Measurements from ENCODE around the gene CDKN1B. TPM values are rescaled to one million over a fixed set of nuclear protein-coding genes. Genes with fewer than 3 reads are reported as not detected.

CDKN1B gene
- total RNA-seq, 1 donor from 2014 or later: 34.0 TPM

Other genes with a start within 250 kb of the CDKN1B start
- gene DUSP16, start 154.5 kb upstream of the CDKN1B start, total RNA-seq: 10.9 and 14.2 TPM in 2 replicates
- 17.9 and 23.9 TPM in 2 replicates for gene CREBL2, start 105.5 kb upstream of the CDKN1B start, total RNA-seq
- 0.13 TPM in 1 of 2 replicates, not detected in the other for gene GPR19, start 21.2 kb upstream of the CDKN1B start, total RNA-seq
- gene APOLD1, start 68.3 kb downstream of the CDKN1B start, total RNA-seq: 1.4 and 2.6 TPM in 2 replicates
- 42.2 and 56.9 TPM in 2 replicates for gene DDX47, start 96.0 kb downstream of the CDKN1B start, total RNA-seq
- gene GPRC5A, start 174.2 kb downstream of the CDKN1B start, total RNA-seq: 16.1 and 19.3 TPM in 2 replicates
- gene GPRC5D, start 234.8 kb downstream of the CDKN1B start, total RNA-seq: 0.77 TPM in 1 of 2 replicates, not detected in the other